GM23248 (cell line): ENCODE results near the gene TRAF2. TPM values are rescaled to one million over a fixed set of nuclear protein-coding genes. Genes with fewer than 3 reads are reported as not detected.
"Not testable (repeated sequence)": the region's sequence is repeated elsewhere in the genome, so short reads cannot be mapped to it uniquely, and the experiment has no call there.

Experiments
- DNase-seq: peaks from one replicate; pipeline ENCODE4 v3.0.0-alpha.2; 2015
- H2AFZ ChIP-seq: fragments of 200-600 bp; sonication (generic); 2 replicates; pipeline ENCODE4 v1.6.1; 2016; ENCODE audit warnings: antibody characterized with exemption
- H3F3A ChIP-seq: fragments of 200-600 bp; sonication (generic); 2 replicates; pipeline ENCODE4 v1.6.1; 2016; ENCODE audit warnings: mild to moderate bottlenecking, antibody characterized with exemption, mixed run types; ENCODE audit not compliant: insufficient read depth
- H3K27ac ChIP-seq: fragments of 200-600 bp; sonication (generic); 2 replicates; pipeline ENCODE4 v1.5.1; 2016; ENCODE audit warnings: mild to moderate bottlenecking
- H3K27me3 ChIP-seq: fragments of 200-600 bp; sonication (generic); replicated peaks from 2 replicates; pipeline ENCODE4 v1.6.1; 2016; ENCODE audit warnings: mild to moderate bottlenecking; ENCODE audit not compliant: insufficient read depth
- H3K36me3 ChIP-seq: fragments of 200-600 bp; sonication (generic); 2 replicates; pipeline ENCODE4 v1.6.1; 2016; ENCODE audit warnings: low read depth, mild to moderate bottlenecking
- H3K4me1 ChIP-seq: fragments of 200-600 bp; sonication (generic); 2 replicates; pipeline ENCODE4 v1.6.1; 2016; ENCODE audit warnings: mild to moderate bottlenecking; ENCODE audit not compliant: insufficient read depth
- H3K4me2 ChIP-seq: fragments of 200-600 bp; sonication (generic); one replicate; pipeline ENCODE4 v1.6.1; 2016; ENCODE audit warnings: mild to moderate bottlenecking; ENCODE audit not compliant: unreplicated experiment
- H3K4me3 ChIP-seq: fragments of 200-600 bp; sonication (generic); 2 replicates; pipeline ENCODE4 v1.5.1; 2016; ENCODE audit warnings: mild to moderate bottlenecking
- H3K79me2 ChIP-seq: fragments of 200-600 bp; sonication (generic); 2 replicates; pipeline ENCODE4 v1.6.1; 2016; ENCODE audit warnings: mild to moderate bottlenecking; ENCODE audit not compliant: insufficient read depth
- H3K9ac ChIP-seq: fragments of 200-600 bp; sonication (generic); 2 replicates; pipeline ENCODE4 v1.6.1; 2016; ENCODE audit warnings: mild to moderate bottlenecking
- H3K9me2 ChIP-seq: fragments of 200-600 bp; sonication (generic); 2 replicates; pipeline ENCODE4 v1.6.1; 2016; ENCODE audit warnings: mixed run types, mild to moderate bottlenecking, moderate library complexity; ENCODE audit not compliant: insufficient read depth
- H3K9me3 ChIP-seq: fragments of 200-600 bp; sonication (generic); one replicate; pipeline ENCODE4 v1.6.1; 2017; ENCODE audit warnings: low read depth
- H4K20me1 ChIP-seq: fragments of 200-600 bp; sonication (generic); 2 replicates; pipeline ENCODE4 v1.6.0; 2016; ENCODE audit not compliant: insufficient read depth
- EZH2 ChIP-seq: fragments of 200-600 bp; sonication (generic); IDR thresholded peaks from 2 replicates; pipeline ENCODE4 v1.6.1; 2018; ENCODE audit warnings: antibody characterized with exemption, mild to moderate bottlenecking; ENCODE audit not compliant: insufficient read depth, poor library complexity, severe bottlenecking
- EZH2phosphoT487 ChIP-seq: fragments of 200-600 bp; sonication (generic); IDR thresholded peaks from 2 replicates; pipeline ENCODE4 v1.6.1; 2018; ENCODE audit warnings: antibody characterized with exemption, moderate library complexity, mild to moderate bottlenecking, low read depth; ENCODE audit not compliant: insufficient read depth
- WGBS, 2 experiments: methylation state at CpG; one replicate each; pipeline ENCODE4 v1.1.6; 2015 to 2017; ENCODE audit warnings: low lambda C conversion rate in 2 of 2, low coverage in 1 of 2; ENCODE audit errors: missing lambda C conversion rate in 2 of 2; 5-methylcytosine and 5-hydroxymethylcytosine counted together
- in situ Hi-C: fragments of 300-500 bp; cut with MboI; formaldehyde crosslinking; loops from 2 replicates; pipeline ENCODE4 v1.15.0; 2020
- polyA plus RNA-seq: library from polyadenylated mRNA; unstranded; fragments of >200 nt; fragmentation: Nextera tagmentation; extraction: Ambion mirVana; gene quantifications from 2 replicates; pipeline ENCODE4 v1.2.1, GENCODE V29; 2016
- total RNA-seq: library from RNA; depleted of rRNA; stranded (reverse); fragments of >200 nt; shearing (Covaris generic); gene quantifications from 2 replicates; pipeline ENCODE4 v1.2.3, GENCODE V29; 2014

TRAF2 gene
- total and polyA plus RNA-seq, 2 experiments from 2014 or later: 8.1 to 15.0 TPM

DNA sequence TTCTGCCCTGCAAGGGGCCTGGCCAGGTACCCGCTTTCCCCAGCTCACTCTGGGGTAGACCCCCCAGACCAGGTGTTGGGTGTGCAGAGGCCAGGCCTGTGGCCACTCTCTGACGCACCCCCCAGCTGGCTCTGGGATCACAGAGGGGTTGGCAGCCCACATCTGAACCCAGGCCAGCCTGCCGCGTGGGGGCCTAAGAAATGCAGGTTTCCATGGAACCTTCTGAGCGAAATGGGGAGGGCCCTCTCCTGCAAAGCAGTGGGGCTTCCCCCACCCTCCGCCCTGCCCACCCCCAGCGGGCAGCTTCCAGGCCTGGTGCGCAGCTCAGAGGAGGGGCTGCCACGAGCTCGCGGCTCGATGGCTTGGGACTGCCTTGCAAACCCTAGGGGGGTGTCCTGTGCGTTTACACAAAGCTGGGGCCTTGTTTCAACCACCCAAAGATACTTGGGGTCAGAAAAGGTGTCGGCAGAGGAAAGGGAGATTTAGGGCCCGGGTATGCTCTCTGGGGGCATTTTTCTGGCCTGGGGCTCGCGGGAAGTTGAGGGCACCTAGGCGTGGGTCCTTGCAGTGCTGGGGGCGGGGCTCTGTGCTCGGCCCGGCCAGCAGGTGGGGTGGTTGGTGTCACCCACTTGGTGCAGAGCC lies 43.0 kb upstream of the TRAF2 start:
- H3K4me3 ChIP-seq, H3K27me3 ChIP-seq, in situ Hi-C loops, H3K36me3 ChIP-seq, DNase-seq, H3F3A ChIP-seq, H3K9ac ChIP-seq, H3K9me3 ChIP-seq, H3K9me2 ChIP-seq, H3K4me2 ChIP-seq, H2AFZ ChIP-seq, H4K20me1 ChIP-seq, H3K79me2 ChIP-seq, H3K27ac ChIP-seq: not testable (repeated sequence)
- H3K4me1 ChIP-seq: peaks cover 13% of the 10 kb centered on the region
- 17 to 24% methylated on average over 17 to 19 of the region's 21 CpGs for WGBS, 2 experiments

- H3K4me2 ChIP-seq, H2AFZ ChIP-seq, H3K36me3 ChIP-seq, H3F3A ChIP-seq, H3K9ac ChIP-seq, H3K9me3 ChIP-seq, H3K4me3 ChIP-seq, H3K27me3 ChIP-seq, H3K79me2 ChIP-seq, DNase-seq, in situ Hi-C loops, H4K20me1 ChIP-seq, H3K9me2 ChIP-seq, H3K27ac ChIP-seq: not testable (repeated sequence)
- WGBS, 2 experiments: 3% methylated on average over 51 to 65 of the region's 99 CpGs
- peaks cover 13% of the 10 kb centered on the region for H3K4me1 ChIP-seq
- TF ChIP-seq EZH2: peak; percentile 83
- TF ChIP-seq EZH2phosphoT487: 0 out of 2 replicates have a peak, but pooled peaks have one; percentile 54
Measured at GRCh38 chr9:136843801-136844740, 42.2 kb upstream of the TRAF2 start.

- H3K9me3 ChIP-seq: no peaks in the 10 kb centered on the region
- H3K9ac ChIP-seq: no peak overlapping the region
- no peak for DNase-seq
- peaks cover 2% of the 10 kb centered on the region; the same call in 1 of the 2 replicates for H3K79me2 ChIP-seq
- TF ChIP-seq EZH2 (peak; percentile 83), EZH2phosphoT487 (peak; percentile 55; the same call in 1 of the 2 replicates)
- H3K27me3 ChIP-seq: 0 out of 2 replicates have a peak, but pooled peaks cover 3% of the 10 kb centered on the region
- no peaks in the 10 kb centered on the region for H3K36me3 ChIP-seq
- H2AFZ ChIP-seq: no peak overlapping the region
- in situ Hi-C loops: no loop called here
- no peaks in the 10 kb centered on the region for H4K20me1 ChIP-seq
- H3K4me1 ChIP-seq: peaks cover 13% of the 10 kb centered on the region
- H3K4me3 ChIP-seq: no peak overlapping the region
- no peak overlapping the region for H3K27ac ChIP-seq
- no peak overlapping the region for H3K4me2 ChIP-seq
- no peaks in the 10 kb centered on the region for H3F3A ChIP-seq
- H3K9me2 ChIP-seq: no peaks in the 10 kb centered on the region
- 17% methylated on average over 29 to 66 of the region's 88 CpGs for WGBS, 2 experiments
Measured at GRCh38 chr9:136844761-136845464, 41.4 kb upstream of the TRAF2 start.

DNA sequence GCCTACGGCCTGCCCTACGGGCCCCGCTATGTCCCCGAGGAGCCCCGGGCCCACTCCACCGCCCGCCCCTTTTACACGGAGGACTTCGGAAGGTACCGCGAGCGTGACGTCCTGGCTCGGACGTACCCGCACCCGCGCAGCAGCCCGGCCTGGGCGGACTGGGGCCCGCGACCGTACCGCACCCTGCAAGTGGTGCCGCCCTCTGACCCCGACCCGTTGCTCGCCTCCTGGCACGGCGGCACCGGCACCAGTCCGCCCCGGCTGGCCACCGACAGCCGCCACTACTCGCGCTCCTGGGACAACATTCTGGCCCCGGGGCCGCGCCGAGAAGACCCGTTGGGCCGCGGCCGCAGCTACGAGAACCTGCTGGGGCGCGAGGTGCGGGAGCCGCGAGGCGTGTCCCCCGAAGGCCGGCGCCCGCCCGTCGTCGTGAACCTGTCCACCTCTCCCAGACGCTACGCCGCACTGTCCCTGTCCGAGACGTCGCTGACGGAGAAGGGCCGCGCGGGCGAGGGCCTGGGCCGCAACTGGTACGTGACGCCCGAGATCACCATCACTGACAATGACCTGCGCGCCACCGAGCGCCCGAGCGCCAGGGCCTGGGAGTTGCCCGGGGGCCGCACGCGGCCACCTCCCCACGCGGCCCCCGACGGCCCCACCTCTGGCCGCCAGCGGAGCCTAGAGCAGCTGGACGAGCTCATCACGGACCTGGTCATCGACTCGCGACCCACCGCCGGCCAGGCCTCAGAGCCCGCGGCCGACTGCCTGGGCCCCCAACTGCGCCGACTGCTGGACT lies 40.7 kb upstream of the TRAF2 start:
- no peaks in the 10 kb centered on the region for H4K20me1 ChIP-seq
- no peaks in the 10 kb centered on the region for H3K9me2 ChIP-seq
- WGBS, 2 experiments: 14 to 15% methylated on average over 58 to 85 of the region's 102 CpGs
- no peak overlapping the region for H3K27ac ChIP-seq
- H3K36me3 ChIP-seq: no peaks in the 10 kb centered on the region
- in situ Hi-C loops: no loop called here
- no peak overlapping the region for H3K4me2 ChIP-seq
- H3K4me1 ChIP-seq: peaks cover 11% of the 10 kb centered on the region
- TF ChIP-seq EZH2phosphoT487: no peak
- peak; percentile 65 for TF ChIP-seq EZH2
- H3F3A ChIP-seq: no peaks in the 10 kb centered on the region
- H3K79me2 ChIP-seq: peaks cover 7% of the 10 kb centered on the region; the same call in 1 of the 2 replicates
- H2AFZ ChIP-seq: no peak overlapping the region
- DNase-seq: no peak
- H3K9ac ChIP-seq: no peak overlapping the region
- 0 out of 2 replicates have a peak, but pooled peaks cover 3% of the 10 kb centered on the region for H3K27me3 ChIP-seq
- no peaks in the 10 kb centered on the region for H3K9me3 ChIP-seq
- H3K4me3 ChIP-seq: no peak overlapping the region
